OCI-LY3 (cell line): ENCODE measurements around the gene GLB1L3.
"Not testable (repeated sequence)": the region's sequence is repeated elsewhere in the genome, so short reads cannot be mapped to it uniquely, and the experiment has no call there.

ENCODE experiments used
- H2AFZ ChIP-seq: fragments of 200-600, 300-600 bp; shearing (Covaris generic); 2 replicates; pipeline ENCODE4 v1.6.0; 2014; ENCODE audit warnings: antibody characterized with exemption, low read depth, low read length
- H3K27ac ChIP-seq: fragments of 200-600, 300-600 bp; sonication (generic); 2 replicates; pipeline ENCODE4 v1.5.1; 2014; ENCODE audit warnings: mild to moderate bottlenecking, low read length, moderate library complexity, mixed read lengths
- H3K27me3 ChIP-seq: fragments of 200-600, 300-600 bp; sonication (generic); 2 replicates; pipeline ENCODE4 v1.6.1; 2014; ENCODE audit warnings: low read depth, low read length, mixed read lengths
- H3K36me3 ChIP-seq: fragments of 200-600, 300-600 bp; sonication (generic); replicated peaks from 2 replicates; pipeline ENCODE3; 2014; ENCODE audit warnings: low read depth, low read length, mixed read lengths
- H3K4me1 ChIP-seq: fragments of 300-600, 200-600 bp; sonication (generic); 2 replicates; pipeline ENCODE4 v1.6.1; 2014; ENCODE audit warnings: low read length, mixed read lengths
- H3K4me2 ChIP-seq: fragments of 200-600, 300-600 bp; sonication (generic); 2 replicates; pipeline ENCODE4 v1.6.1; 2014; ENCODE audit warnings: low read length, mixed read lengths
- H3K4me3 ChIP-seq: fragments of 300-600, 200-600 bp; sonication (generic); 2 replicates; pipeline ENCODE4 v1.5.1; 2014; ENCODE audit warnings: antibody characterized with exemption, mild to moderate bottlenecking, low read length, moderate library complexity
- H3K79me2 ChIP-seq: fragments of 300-600, 200-600 bp; shearing (Covaris generic); 2 replicates; pipeline ENCODE4 v1.6.1; 2014; ENCODE audit warnings: mild to moderate bottlenecking, low read length, mixed read lengths
- H3K9ac ChIP-seq: fragments of 300-600, 200-600 bp; shearing (Covaris generic); 2 replicates; pipeline ENCODE4 v1.6.0; 2014; ENCODE audit warnings: mild to moderate bottlenecking, low read length, moderate library complexity
- H3K9me3 ChIP-seq: fragments of 200-600, 300-600 bp; shearing (Covaris generic); 2 replicates; pipeline ENCODE4 v1.6.1; 2014; ENCODE audit warnings: low read length, mixed read lengths; ENCODE audit not compliant: insufficient read depth
- H4K20me1 ChIP-seq: fragments of 200-600, 300-600 bp; sonication (generic); 2 replicates; pipeline ENCODE4 v1.6.1; 2016; ENCODE audit warnings: low read length, mixed read lengths; ENCODE audit not compliant: insufficient read depth
- EZH2phosphoT487 ChIP-seq: fragments of 200-600 bp; shearing (Covaris generic); IDR thresholded peaks from 2 replicates; pipeline ENCODE4 v1.6.1; 2018; ENCODE audit warnings: antibody characterized with exemption, mixed run types, low read depth
- TF ChIP-seq, protein P1 (sequence below): fragments of 200-600, 300-600 bp; sonication (generic); IDR thresholded peaks from 2 replicates; pipeline ENCODE4 v1.5.1; 2014; ENCODE audit warnings: antibody characterized with exemption, low read length, low read depth

GLB1L3 gene

GRCh38 chr11:134341805-134342571, 65.8 kb downstream of the GLB1L3 start:
- H3K36me3 ChIP-seq = no peaks in the 10 kb centered on the region
- H3K79me2 ChIP-seq = no peaks in the 10 kb centered on the region
- no peaks in the 10 kb centered on the region for H4K20me1 ChIP-seq
- H3K4me1 ChIP-seq = no peaks in the 10 kb centered on the region
- H3K9me3 ChIP-seq = no peaks in the 10 kb centered on the region
- H3K27me3 ChIP-seq = no peaks in the 10 kb centered on the region
- no peak overlapping the region for H2AFZ ChIP-seq
- no peak for TF ChIP-seq EZH2phosphoT487
- TF ChIP-seq, protein P1, sequence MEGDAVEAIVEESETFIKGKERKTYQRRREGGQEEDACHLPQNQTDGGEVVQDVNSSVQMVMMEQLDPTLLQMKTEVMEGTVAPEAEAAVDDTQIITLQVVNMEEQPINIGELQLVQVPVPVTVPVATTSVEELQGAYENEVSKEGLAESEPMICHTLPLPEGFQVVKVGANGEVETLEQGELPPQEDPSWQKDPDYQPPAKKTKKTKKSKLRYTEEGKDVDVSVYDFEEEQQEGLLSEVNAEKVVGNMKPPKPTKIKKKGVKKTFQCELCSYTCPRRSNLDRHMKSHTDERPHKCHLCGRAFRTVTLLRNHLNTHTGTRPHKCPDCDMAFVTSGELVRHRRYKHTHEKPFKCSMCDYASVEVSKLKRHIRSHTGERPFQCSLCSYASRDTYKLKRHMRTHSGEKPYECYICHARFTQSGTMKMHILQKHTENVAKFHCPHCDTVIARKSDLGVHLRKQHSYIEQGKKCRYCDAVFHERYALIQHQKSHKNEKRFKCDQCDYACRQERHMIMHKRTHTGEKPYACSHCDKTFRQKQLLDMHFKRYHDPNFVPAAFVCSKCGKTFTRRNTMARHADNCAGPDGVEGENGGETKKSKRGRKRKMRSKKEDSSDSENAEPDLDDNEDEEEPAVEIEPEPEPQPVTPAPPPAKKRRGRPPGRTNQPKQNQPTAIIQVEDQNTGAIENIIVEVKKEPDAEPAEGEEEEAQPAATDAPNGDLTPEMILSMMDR = no peak
- no peak overlapping the region for H3K4me2 ChIP-seq
- no peak overlapping the region for H3K4me3 ChIP-seq
- no peak overlapping the region for H3K27ac ChIP-seq
- H3K9ac ChIP-seq = no peak overlapping the region

GRCh38 chr11:134342572-134343340, 66.6 kb downstream of the GLB1L3 start:
- H3K36me3 ChIP-seq = no peaks in the 10 kb centered on the region
- no peaks in the 10 kb centered on the region for H4K20me1 ChIP-seq
- no peak overlapping the region for H3K27ac ChIP-seq
- no peaks in the 10 kb centered on the region for H3K4me1 ChIP-seq
- no peaks in the 10 kb centered on the region for H3K9me3 ChIP-seq
- no peak for TF ChIP-seq EZH2phosphoT487
- TF ChIP-seq, protein P1 = no peak
- no peaks in the 10 kb centered on the region; the same call in 1 of the 2 replicates for H3K27me3 ChIP-seq
- H3K4me2 ChIP-seq = no peak overlapping the region
- no peak overlapping the region for H3K9ac ChIP-seq
- no peak overlapping the region for H3K4me3 ChIP-seq
- no peak overlapping the region for H2AFZ ChIP-seq
- H3K79me2 ChIP-seq = no peaks in the 10 kb centered on the region

DNA sequence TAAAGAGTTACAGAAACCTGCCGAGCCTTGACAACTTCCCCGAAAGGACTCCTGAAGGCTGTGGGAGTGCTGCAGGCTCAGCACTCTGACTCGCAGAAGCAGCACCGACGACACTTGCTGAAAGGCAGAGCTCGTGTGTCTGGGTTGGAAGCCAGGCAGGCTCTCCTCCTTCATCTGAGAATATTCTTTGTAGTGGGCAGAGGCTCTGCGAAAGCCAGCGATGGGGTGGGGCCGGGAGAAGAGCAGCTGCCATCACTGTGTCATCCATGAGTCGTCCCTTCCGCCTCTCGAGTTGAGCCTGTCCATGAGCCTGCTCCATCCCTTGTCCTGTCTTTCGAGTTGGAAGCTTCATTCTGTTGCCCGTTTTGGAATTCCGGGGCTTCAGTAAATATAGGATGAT, 67.5 kb downstream of the GLB1L3 start:
- Histone ChIP-seq H3K36me3 (no peaks in the 10 kb centered on the region), H3K4me3 (no peak overlapping the region), H3K9me3 (no peaks in the 10 kb centered on the region), H3K4me1 (no peaks in the 10 kb centered on the region), H4K20me1 (no peaks in the 10 kb centered on the region), H2AFZ (no peak overlapping the region), H3K9ac (no peak overlapping the region), H3K27me3 (peaks cover 2% of the 10 kb centered on the region; the same call in 1 of the 2 replicates), H3K4me2 (no peak overlapping the region), H3K79me2 (no peaks in the 10 kb centered on the region), H3K27ac (no peak overlapping the region)
- TF ChIP-seq, protein P1 = no peak
- no peak for TF ChIP-seq EZH2phosphoT487

GRCh38 chr11:134344497-134345236, 68.5 kb downstream of the GLB1L3 start:
- H2AFZ ChIP-seq, H3K9me3 ChIP-seq, H3K4me1 ChIP-seq: not testable (repeated sequence)

More at GRCh38 chr11:134344497-134345236, 68.5 kb downstream of the GLB1L3 start:
- H3K4me3 ChIP-seq, H3K79me2 ChIP-seq, H3K27ac ChIP-seq, H3K4me2 ChIP-seq, H4K20me1 ChIP-seq, H3K9ac ChIP-seq, H3K36me3 ChIP-seq: not testable (repeated sequence)
- H3K27me3 ChIP-seq = peaks cover 12% of the 10 kb centered on the region
